Uterus (tissue), 4 donors: ENCODE measurements around the gene TSPAN12. TPM values are rescaled to one million over a fixed set of nuclear protein-coding genes. Genes with fewer than 3 reads are reported as not detected.
A peak's percentile ranks its signal among the peaks of the same experiment; 100 is the strongest.

Source experiments
- DNase-seq, 2 donors: peaks; one replicate each; pipeline ENCODE4 v3.0.0-alpha.2; 2019 to 2020
- H3K27ac ChIP-seq, 2 donors: fragments of 200-600 bp; sonication (generic); 1 replicate in 1 of 2; 2 replicates in 1 of 2; pipeline ENCODE4 v1.5.1; 2016 to 2018
- H3K27me3 ChIP-seq, 2 donors: fragments of 200-600 bp; sonication (generic); one replicate each; pipeline ENCODE4 v1.5.1; 2018 to 2019; ENCODE audit warnings: control low read depth in 1 of 2
- H3K36me3 ChIP-seq, 2 donors: fragments of 200-600 bp; sonication (generic); one replicate each; pipeline ENCODE4 v1.5.1; 2019; ENCODE audit warnings: control low read depth in 1 of 2
- H3K4me1 ChIP-seq, 2 donors: fragments of 200-600 bp; sonication (generic); one replicate each; pipeline ENCODE4 v1.5.1; 2018 to 2019; ENCODE audit warnings: control low read depth in 1 of 2
- H3K4me3 ChIP-seq, 2 donors: fragments of 200-600 bp; sonication (generic); 1 replicate in 1 of 2; 2 replicates in 1 of 2; pipeline ENCODE4 v1.5.1; 2018 to 2019; ENCODE audit warnings: mild to moderate bottlenecking in 1 of 2
- H3K9me3 ChIP-seq, 2 donors: fragments of 200-600 bp; sonication (generic); one replicate each; pipeline ENCODE4 v1.5.1; 2019; ENCODE audit warnings: control low read depth in 1 of 2
- CTCF ChIP-seq, 4 experiments: fragments of 200-600 bp in 2 of 4; fragments of 450-650 bp in 2 of 4; sonication (generic) in 2 of 4; IDR thresholded peaks; one replicate each; pipeline ENCODE4 v1.5.1; 2016 to 2019; ENCODE audit warnings: antibody characterized with exemption in 4 of 4, mild to moderate bottlenecking in 2 of 4, moderate library complexity in 1 of 4
- POLR2A ChIP-seq, 2 donors: fragments of 450-650 bp; IDR thresholded peaks; one replicate each; pipeline ENCODE4 v1.6.1; 2016; ENCODE audit warnings: antibody characterized with exemption in 2 of 2, mild to moderate bottlenecking in 1 of 2, moderate library complexity in 1 of 2
- intact Hi-C: fragments of 100-400 bp; cut with DNase I; formaldehyde crosslinking; loops from one replicate; pipeline ENCODE4 v1.15.1; 2023; ENCODE audit warnings: low total_unique reads
- total RNA-seq, 4 donors: library from RNA; depleted of rRNA in 3 of 4; stranded (reverse); fragments of >200 nt in 3 of 4; gene quantifications; one replicate each; pipeline versions ENCODE4 v1.1.0 to v1.2.4, GENCODE V29; 2014 to 2023
- donor health status: DM: yes; HTN: yes; CAD: no.

The TSPAN12 gene
- total RNA-seq, 4 donors from 2014 or later, result 3.1 to 18.8 (median 11.8) TPM

GRCh38 chr7:120814253-120814939 is 43.5 kb downstream of the TSPAN12 start:
- peak overlapping the region in 1 of 2 donors; percentile 34 for H3K27ac ChIP-seq
- no peaks in the 10 kb centered on the region for H3K4me1 ChIP-seq
- no peaks in the 10 kb centered on the region for H3K36me3 ChIP-seq
- intact Hi-C loops, result no loop called here
- H3K4me3 ChIP-seq, result no peak overlapping the region
- TF ChIP-seq POLR2A (IDR thresholded peaks at IDR 0.05) (no peak), CTCF (IDR thresholded peaks at IDR 0.05) (no peak)
- H3K27me3 ChIP-seq, result no peaks in the 10 kb centered on the region
- H3K9me3 ChIP-seq, result no peaks in the 10 kb centered on the region
- no peak for DNase-seq

- H3K4me1 ChIP-seq, result no peaks in the 10 kb centered on the region
- no peaks in the 10 kb centered on the region for H3K9me3 ChIP-seq
- no peak overlapping the region for H3K4me3 ChIP-seq
- no peak for TF ChIP-seq CTCF (IDR thresholded peaks at IDR 0.05)
- TF ChIP-seq POLR2A (IDR thresholded peaks at IDR 0.05), result no peak
- no peaks in the 10 kb centered on the region for H3K27me3 ChIP-seq
- no peaks in the 10 kb centered on the region for H3K36me3 ChIP-seq
- intact Hi-C loops, result no loop called here
- peak overlapping the region in 1 of 2 donors; percentile 34 for H3K27ac ChIP-seq
- DNase-seq, result no peak
These were observed 44.2 kb downstream of the TSPAN12 start for GRCh38 chr7:120813546-120814252.

GRCh38 chr7:120813089-120813488 is 44.9 kb downstream of the TSPAN12 start:
- Histone ChIP-seq H3K9me3 (no peaks in the 10 kb centered on the region), H3K36me3 (no peaks in the 10 kb centered on the region), H3K27ac (no peak overlapping the region), H3K27me3 (no peaks in the 10 kb centered on the region), H3K4me3 (no peak overlapping the region), H3K4me1 (no peaks in the 10 kb centered on the region)
- TF ChIP-seq POLR2A (IDR thresholded peaks at IDR 0.05) (no peak), CTCF (IDR thresholded peaks at IDR 0.05) (no peak)
- no peak for DNase-seq
- intact Hi-C loops, result no loop called here

- no peak for TF ChIP-seq CTCF (IDR thresholded peaks at IDR 0.05)
- TF ChIP-seq POLR2A (IDR thresholded peaks at IDR 0.05), result no peak
- no peak overlapping the region for H3K4me3 ChIP-seq
- DNase-seq, result no peak
- no peaks in the 10 kb centered on the region for H3K27me3 ChIP-seq
- no peaks in the 10 kb centered on the region for H3K36me3 ChIP-seq
- intact Hi-C loops, result loop anchor here (10.0 kb wide), 1 partner anchor 46 kb away; the partner anchor contains the start of gene TSPAN12
- H3K27ac ChIP-seq, result no peak overlapping the region
- H3K4me1 ChIP-seq, result no peaks in the 10 kb centered on the region
- H3K9me3 ChIP-seq, result no peaks in the 10 kb centered on the region
These were observed 48.7 kb downstream of the TSPAN12 start for GRCh38 chr7:120809260-120809659.

GRCh38 chr7:120807390-120807789 is 50.6 kb downstream of the TSPAN12 start:
- TF ChIP-seq POLR2A (IDR thresholded peaks at IDR 0.05) (no peak), CTCF (IDR thresholded peaks at IDR 0.05) (no peak)
- DNase-seq, result no peak
- intact Hi-C loops, result loop anchor here (10.0 kb wide), 1 partner anchor 47 kb away; the partner anchor contains the start of gene TSPAN12
- H3K4me1 ChIP-seq, result no peaks in the 10 kb centered on the region
- no peak overlapping the region for H3K27ac ChIP-seq
- H3K27me3 ChIP-seq, result no peaks in the 10 kb centered on the region
- H3K36me3 ChIP-seq, result no peaks in the 10 kb centered on the region
- H3K9me3 ChIP-seq, result no peaks in the 10 kb centered on the region
- no peak overlapping the region for H3K4me3 ChIP-seq
